ENCODE results near the gene S100A4.

DNA sequence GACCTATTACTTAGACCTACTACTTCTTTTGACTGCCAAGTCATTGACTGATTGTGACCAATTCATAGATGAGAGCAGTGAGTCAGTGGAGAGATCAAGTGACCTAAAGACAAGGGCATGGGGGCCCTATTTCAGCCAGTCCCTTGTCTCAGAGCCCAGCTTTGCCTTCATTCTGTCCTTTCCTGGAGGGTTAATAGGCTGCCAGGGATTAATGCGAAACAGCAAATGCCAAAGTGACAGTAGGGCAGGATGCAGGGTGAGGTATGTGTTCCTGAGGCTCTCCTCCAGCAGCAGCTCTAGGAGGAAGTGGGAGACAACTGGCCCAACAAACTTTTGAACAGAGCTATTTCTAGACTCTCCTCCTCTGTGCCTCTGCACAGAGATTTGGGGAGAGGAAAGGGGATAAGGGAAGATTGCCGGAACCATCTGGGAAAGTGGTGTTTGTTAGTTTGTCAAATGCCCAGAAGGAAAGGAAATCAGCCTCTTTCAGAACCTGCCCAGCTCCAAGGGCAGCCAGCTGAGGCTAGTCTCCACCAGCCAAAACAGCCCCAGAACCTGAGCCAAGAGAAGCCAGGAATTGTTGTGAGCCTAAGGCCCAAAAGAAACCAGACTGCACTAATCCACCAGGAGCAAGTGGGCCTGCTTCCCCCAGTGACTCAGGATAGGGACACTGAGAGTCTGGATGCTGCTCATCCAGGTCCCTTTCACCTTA lies 8.4 kb upstream of the S100A4 start:
- TF ChIP-seq, protein P1, sequence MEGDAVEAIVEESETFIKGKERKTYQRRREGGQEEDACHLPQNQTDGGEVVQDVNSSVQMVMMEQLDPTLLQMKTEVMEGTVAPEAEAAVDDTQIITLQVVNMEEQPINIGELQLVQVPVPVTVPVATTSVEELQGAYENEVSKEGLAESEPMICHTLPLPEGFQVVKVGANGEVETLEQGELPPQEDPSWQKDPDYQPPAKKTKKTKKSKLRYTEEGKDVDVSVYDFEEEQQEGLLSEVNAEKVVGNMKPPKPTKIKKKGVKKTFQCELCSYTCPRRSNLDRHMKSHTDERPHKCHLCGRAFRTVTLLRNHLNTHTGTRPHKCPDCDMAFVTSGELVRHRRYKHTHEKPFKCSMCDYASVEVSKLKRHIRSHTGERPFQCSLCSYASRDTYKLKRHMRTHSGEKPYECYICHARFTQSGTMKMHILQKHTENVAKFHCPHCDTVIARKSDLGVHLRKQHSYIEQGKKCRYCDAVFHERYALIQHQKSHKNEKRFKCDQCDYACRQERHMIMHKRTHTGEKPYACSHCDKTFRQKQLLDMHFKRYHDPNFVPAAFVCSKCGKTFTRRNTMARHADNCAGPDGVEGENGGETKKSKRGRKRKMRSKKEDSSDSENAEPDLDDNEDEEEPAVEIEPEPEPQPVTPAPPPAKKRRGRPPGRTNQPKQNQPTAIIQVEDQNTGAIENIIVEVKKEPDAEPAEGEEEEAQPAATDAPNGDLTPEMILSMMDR (IDR thresholded peaks at IDR 0.05) = no peak
- no peak for TF ChIP-seq TCF7 (CRISPR knock-in tag; IDR thresholded peaks at IDR 0.05; ENCODE audit: low read depth)
- TF ChIP-seq MYBL2 (CRISPR knock-in tag; IDR thresholded peaks at IDR 0.05) = no peak
- TF ChIP-seq, protein P2, sequence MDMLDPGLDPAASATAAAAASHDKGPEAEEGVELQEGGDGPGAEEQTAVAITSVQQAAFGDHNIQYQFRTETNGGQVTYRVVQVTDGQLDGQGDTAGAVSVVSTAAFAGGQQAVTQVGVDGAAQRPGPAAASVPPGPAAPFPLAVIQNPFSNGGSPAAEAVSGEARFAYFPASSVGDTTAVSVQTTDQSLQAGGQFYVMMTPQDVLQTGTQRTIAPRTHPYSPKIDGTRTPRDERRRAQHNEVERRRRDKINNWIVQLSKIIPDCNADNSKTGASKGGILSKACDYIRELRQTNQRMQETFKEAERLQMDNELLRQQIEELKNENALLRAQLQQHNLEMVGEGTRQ (CRISPR knock-in tag; IDR thresholded peaks at IDR 0.05) = no peak
- TF ChIP-seq, protein P3, sequence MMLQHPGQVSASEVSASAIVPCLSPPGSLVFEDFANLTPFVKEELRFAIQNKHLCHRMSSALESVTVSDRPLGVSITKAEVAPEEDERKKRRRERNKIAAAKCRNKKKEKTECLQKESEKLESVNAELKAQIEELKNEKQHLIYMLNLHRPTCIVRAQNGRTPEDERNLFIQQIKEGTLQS (CRISPR knock-in tag; conservative IDR thresholded peaks at IDR 0.05) = no peak
- TF ChIP-seq, protein P4, sequence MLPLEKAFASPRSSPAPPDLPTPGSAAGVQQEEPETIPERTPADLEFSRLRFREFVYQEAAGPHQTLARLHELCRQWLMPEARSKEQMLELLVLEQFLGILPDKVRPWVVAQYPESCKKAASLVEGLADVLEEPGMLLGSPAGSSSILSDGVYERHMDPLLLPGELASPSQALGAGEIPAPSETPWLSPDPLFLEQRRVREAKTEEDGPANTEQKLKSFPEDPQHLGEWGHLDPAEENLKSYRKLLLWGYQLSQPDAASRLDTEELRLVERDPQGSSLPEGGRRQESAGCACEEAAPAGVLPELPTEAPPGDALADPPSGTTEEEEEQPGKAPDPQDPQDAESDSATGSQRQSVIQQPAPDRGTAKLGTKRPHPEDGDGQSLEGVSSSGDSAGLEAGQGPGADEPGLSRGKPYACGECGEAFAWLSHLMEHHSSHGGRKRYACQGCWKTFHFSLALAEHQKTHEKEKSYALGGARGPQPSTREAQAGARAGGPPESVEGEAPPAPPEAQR (CRISPR knock-in tag; IDR thresholded peaks at IDR 0.05) = no peak
- no peak for TF ChIP-seq IRF2 (CRISPR knock-in tag; IDR thresholded peaks at IDR 0.05; ENCODE audit: borderline replicate concordance, low read depth)

Measured in WTC11 (cell line).